PFSK-1 (cell line): ENCODE measurements around the gene AR.

ENCODE experiments used
- FOXP2 ChIP-seq: optimal IDR thresholded peaks from 2 replicates; pipeline ENCODE3; 2011; ENCODE audit warnings: borderline replicate concordance, control low read depth, inconsistent platforms; ENCODE audit not compliant: insufficient read depth; ENCODE audit errors: extremely low read length, extremely low read depth
- POLR2AphosphoS5 ChIP-seq: IDR thresholded peaks from 2 replicates; pipeline ENCODE4 v1.6.1; 2012; ENCODE audit warnings: low read depth, mild to moderate bottlenecking, control low read depth, low read length, moderate library complexity
- SIN3A ChIP-seq: IDR thresholded peaks from 2 replicates; pipeline ENCODE4 v1.6.1; 2012; ENCODE audit warnings: mild to moderate bottlenecking, low read length, moderate library complexity, borderline replicate concordance; ENCODE audit not compliant: insufficient read depth
- TAF1 ChIP-seq: IDR thresholded peaks from 2 replicates; pipeline ENCODE4 v1.6.1; 2012; ENCODE audit warnings: low read length, control low read depth, borderline replicate concordance; ENCODE audit not compliant: insufficient read depth
- TF ChIP-seq, protein P1 (sequence below), 2 experiments: IDR thresholded peaks; 2 replicates each; pipeline versions ENCODE4 v1.6.1 to v1.8.0; 2011 to 2012; ENCODE audit warnings: low read depth in 2 of 2, low read length in 2 of 2, control low read depth in 1 of 2, inconsistent platforms in 1 of 2, mild to moderate bottlenecking in 1 of 2, moderate library complexity in 1 of 2; ENCODE audit not compliant: insufficient read depth in 1 of 2

- TF ChIP-seq SIN3A (no peak), POLR2AphosphoS5 (no peak), TAF1 (no peak), FOXP2 (no peak)
- TF ChIP-seq, protein P1, sequence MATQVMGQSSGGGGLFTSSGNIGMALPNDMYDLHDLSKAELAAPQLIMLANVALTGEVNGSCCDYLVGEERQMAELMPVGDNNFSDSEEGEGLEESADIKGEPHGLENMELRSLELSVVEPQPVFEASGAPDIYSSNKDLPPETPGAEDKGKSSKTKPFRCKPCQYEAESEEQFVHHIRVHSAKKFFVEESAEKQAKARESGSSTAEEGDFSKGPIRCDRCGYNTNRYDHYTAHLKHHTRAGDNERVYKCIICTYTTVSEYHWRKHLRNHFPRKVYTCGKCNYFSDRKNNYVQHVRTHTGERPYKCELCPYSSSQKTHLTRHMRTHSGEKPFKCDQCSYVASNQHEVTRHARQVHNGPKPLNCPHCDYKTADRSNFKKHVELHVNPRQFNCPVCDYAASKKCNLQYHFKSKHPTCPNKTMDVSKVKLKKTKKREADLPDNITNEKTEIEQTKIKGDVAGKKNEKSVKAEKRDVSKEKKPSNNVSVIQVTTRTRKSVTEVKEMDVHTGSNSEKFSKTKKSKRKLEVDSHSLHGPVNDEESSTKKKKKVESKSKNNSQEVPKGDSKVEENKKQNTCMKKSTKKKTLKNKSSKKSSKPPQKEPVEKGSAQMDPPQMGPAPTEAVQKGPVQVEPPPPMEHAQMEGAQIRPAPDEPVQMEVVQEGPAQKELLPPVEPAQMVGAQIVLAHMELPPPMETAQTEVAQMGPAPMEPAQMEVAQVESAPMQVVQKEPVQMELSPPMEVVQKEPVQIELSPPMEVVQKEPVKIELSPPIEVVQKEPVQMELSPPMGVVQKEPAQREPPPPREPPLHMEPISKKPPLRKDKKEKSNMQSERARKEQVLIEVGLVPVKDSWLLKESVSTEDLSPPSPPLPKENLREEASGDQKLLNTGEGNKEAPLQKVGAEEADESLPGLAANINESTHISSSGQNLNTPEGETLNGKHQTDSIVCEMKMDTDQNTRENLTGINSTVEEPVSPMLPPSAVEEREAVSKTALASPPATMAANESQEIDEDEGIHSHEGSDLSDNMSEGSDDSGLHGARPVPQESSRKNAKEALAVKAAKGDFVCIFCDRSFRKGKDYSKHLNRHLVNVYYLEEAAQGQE (IDR thresholded peaks at IDR 0.05; ENCODE audit: insufficient read depth in 1 of 2, low read depth in 2 of 2, low read length in 2 of 2) = no peak
These were observed 104.5 kb downstream of the AR start for GRCh38 chrX:67648361-67648760.
